Spleen (tissue), 7 donors: ENCODE measurements around the gene MB.

ENCODE experiments used
- CTCF ChIP-seq, 11 experiments: fragments of 200-600 bp in 7 of 11; fragments of 450-650 bp in 4 of 11; sonication (generic) in 4 of 11; IDR thresholded peaks in 8 of 11; conservative IDR thresholded peaks in 3 of 11; 1 replicate in 7 of 11; 2 replicates in 4 of 11; pipeline versions ENCODE4 v1.4.0 to v1.8.0; 2016 to 2021; ENCODE audit warnings: antibody characterized with exemption in 11 of 11, inconsistent platforms in 4 of 11, mild to moderate bottlenecking in 1 of 11
- POLR2A ChIP-seq, 3 donors: fragments of 450-650 bp; IDR thresholded peaks; one replicate each; pipeline ENCODE4 v1.5.1; 2017; ENCODE audit warnings: antibody characterized with exemption in 3 of 3, mild to moderate bottlenecking in 1 of 3
- POLR2AphosphoS5 ChIP-seq, 3 donors: sonication (generic); formaldehyde crosslinking; IDR thresholded peaks; one replicate each; pipeline ENCODE4 v1.5.1; 2017; ENCODE audit warnings: antibody characterized with exemption in 3 of 3
- donor health status: DM: no; HTN: no; CAD: no; lungs with moderate emphysema.
- donor health status: DM: no; HTN: no; CAD: no.
- donor health status: DM: no; HTN: no; CAD: no.

GRCh38 chr22:35587447-35587870 is 29.7 kb downstream of the MB start:
- no peak for TF ChIP-seq POLR2AphosphoS5 (IDR thresholded peaks at IDR 0.05)
- no peak for TF ChIP-seq CTCF (IDR thresholded peaks at IDR 0.05 in 8 of 11, conservative IDR thresholded peaks at IDR 0.05 in 3 of 11)
- no peak for TF ChIP-seq POLR2A (IDR thresholded peaks at IDR 0.05)
